Muscle layer of colon (tissue), 2 donors: ENCODE results near the gene CSNK1A1L.

Source experiments
- H3K27ac ChIP-seq: one replicate; pipeline ENCODE4 v1.7.0; 2013; ENCODE audit warnings: low read depth, mild to moderate bottlenecking, low read length, moderate library complexity
- H3K27me3 ChIP-seq, 2 donors: one replicate each; pipeline ENCODE4 v1.7.0; 2013; ENCODE audit warnings: low read length in 2 of 2, mild to moderate bottlenecking in 2 of 2; ENCODE audit not compliant: insufficient read depth in 2 of 2, control insufficient read depth in 1 of 2
- H3K36me3 ChIP-seq: one replicate; pipeline ENCODE4 v1.7.0; 2013; ENCODE audit warnings: mild to moderate bottlenecking, low read length; ENCODE audit not compliant: insufficient read depth
- H3K4me1 ChIP-seq: one replicate; pipeline ENCODE4 v1.7.0; 2013; ENCODE audit warnings: mild to moderate bottlenecking, low read length; ENCODE audit not compliant: insufficient read depth
- H3K4me3 ChIP-seq, 2 donors: one replicate each; pipeline ENCODE4 v1.7.0; 2013; ENCODE audit warnings: low read length in 2 of 2, low read depth in 1 of 2, mild to moderate bottlenecking in 1 of 2, moderate library complexity in 1 of 2
- H3K9ac ChIP-seq: one replicate; pipeline ENCODE4 v1.7.0; 2013; ENCODE audit warnings: low read length
- H3K9me3 ChIP-seq: one replicate; pipeline ENCODE4 v1.7.0; 2013; ENCODE audit warnings: mild to moderate bottlenecking, low read length
- donor health status: abdominal sarcoma.
- donor health status: Adenocarcinoma of cecum.

CSNK1A1L gene

GRCh38 chr13:37105251-37105714, at the start of gene CSNK1A1L:
CSNK1A1L (minus strand) TSS chr13:37105664; CDS start chr13:37105256, 408 bp downstream.
- H3K9ac ChIP-seq: no peak within 1 kb of the TSS
- H3K27ac ChIP-seq: no peak within 1 kb of the TSS
- H3K4me3 ChIP-seq: no peak within 1 kb of the TSS
- H3K9me3 ChIP-seq: no peaks in the 10 kb centered on the region
- H3K27me3 ChIP-seq: no peaks in the 10 kb centered on the region
- peaks cover 15% of the 10 kb centered on the region for H3K4me1 ChIP-seq
- no peaks in the 10 kb centered on the region for H3K36me3 ChIP-seq

GRCh38 chr13:37149380-37149779, 43.9 kb upstream of the CSNK1A1L start:
- no peak overlapping the region for H3K4me3 ChIP-seq
- H3K4me1 ChIP-seq: peaks cover 3% of the 10 kb centered on the region

GRCh38 chr13:37148501-37148900, 43.0 kb upstream of the CSNK1A1L start:
- no peaks in the 10 kb centered on the region for H3K27me3 ChIP-seq
- peaks cover 3% of the 10 kb centered on the region for H3K4me1 ChIP-seq
- no peaks in the 10 kb centered on the region for H3K36me3 ChIP-seq
- no peaks in the 10 kb centered on the region for H3K9me3 ChIP-seq
- no peak overlapping the region for H3K27ac ChIP-seq
- no peak overlapping the region for H3K9ac ChIP-seq
- no peak overlapping the region for H3K4me3 ChIP-seq

More at GRCh38 chr13:37149380-37149779, 43.9 kb upstream of the CSNK1A1L start:
- Histone ChIP-seq H3K9ac (no peak overlapping the region), H3K27me3 (no peaks in the 10 kb centered on the region), H3K27ac (no peak overlapping the region), H3K36me3 (no peaks in the 10 kb centered on the region), H3K9me3 (no peaks in the 10 kb centered on the region)

GRCh38 chr13:37144661-37145060, 39.2 kb upstream of the CSNK1A1L start:
- no peak overlapping the region for H3K9ac ChIP-seq
- no peaks in the 10 kb centered on the region for H3K36me3 ChIP-seq
- no peak overlapping the region for H3K27ac ChIP-seq
- no peaks in the 10 kb centered on the region for H3K9me3 ChIP-seq
- H3K27me3 ChIP-seq: no peaks in the 10 kb centered on the region
- no peak overlapping the region for H3K4me3 ChIP-seq
- peaks cover 3% of the 10 kb centered on the region for H3K4me1 ChIP-seq

- H3K4me3 ChIP-seq: no peak overlapping the region
- H3K27ac ChIP-seq: no peak overlapping the region
- H3K36me3 ChIP-seq: no peaks in the 10 kb centered on the region
- peaks cover 3% of the 10 kb centered on the region for H3K4me1 ChIP-seq
- H3K9me3 ChIP-seq: no peaks in the 10 kb centered on the region
- no peak overlapping the region for H3K9ac ChIP-seq
- H3K27me3 ChIP-seq: no peaks in the 10 kb centered on the region
Measured at GRCh38 chr13:37143911-37144310, 38.4 kb upstream of the CSNK1A1L start.

- H3K27ac ChIP-seq: no peak overlapping the region
- H3K4me3 ChIP-seq: no peak overlapping the region
- no peaks in the 10 kb centered on the region for H3K9me3 ChIP-seq
- H3K9ac ChIP-seq: no peak overlapping the region
- H3K4me1 ChIP-seq: peaks cover 3% of the 10 kb centered on the region
- no peaks in the 10 kb centered on the region for H3K27me3 ChIP-seq
- H3K36me3 ChIP-seq: no peaks in the 10 kb centered on the region
Measured at GRCh38 chr13:37142877-37143276, 37.4 kb upstream of the CSNK1A1L start.

GRCh38 chr13:37141011-37141410, 35.5 kb upstream of the CSNK1A1L start:
- H3K4me3 ChIP-seq: no peak overlapping the region
- no peaks in the 10 kb centered on the region for H3K27me3 ChIP-seq
- peaks cover 3% of the 10 kb centered on the region for H3K4me1 ChIP-seq
- no peak overlapping the region for H3K27ac ChIP-seq
- H3K36me3 ChIP-seq: no peaks in the 10 kb centered on the region
- H3K9ac ChIP-seq: no peak overlapping the region
- no peaks in the 10 kb centered on the region for H3K9me3 ChIP-seq

GRCh38 chr13:37139356-37139755, 33.9 kb upstream of the CSNK1A1L start:
- no peak overlapping the region for H3K27ac ChIP-seq
- no peak overlapping the region for H3K4me3 ChIP-seq
- no peaks in the 10 kb centered on the region for H3K4me1 ChIP-seq
- no peaks in the 10 kb centered on the region for H3K27me3 ChIP-seq
- H3K36me3 ChIP-seq: no peaks in the 10 kb centered on the region
- H3K9me3 ChIP-seq: no peaks in the 10 kb centered on the region
- no peak overlapping the region for H3K9ac ChIP-seq

- Histone ChIP-seq H3K9me3 (no peaks in the 10 kb centered on the region), H3K27ac (no peak overlapping the region), H3K27me3 (no peaks in the 10 kb centered on the region), H3K4me3 (no peak overlapping the region), H3K4me1 (no peaks in the 10 kb centered on the region), H3K9ac (no peak overlapping the region), H3K36me3 (no peaks in the 10 kb centered on the region)
Measured at GRCh38 chr13:37138926-37139325, 33.5 kb upstream of the CSNK1A1L start.

GRCh38 chr13:37138169-37138568, 32.7 kb upstream of the CSNK1A1L start:
- Histone ChIP-seq H3K9ac (no peak overlapping the region), H3K27me3 (no peaks in the 10 kb centered on the region), H3K9me3 (no peaks in the 10 kb centered on the region), H3K36me3 (no peaks in the 10 kb centered on the region), H3K4me3 (no peak overlapping the region), H3K4me1 (no peaks in the 10 kb centered on the region), H3K27ac (no peak overlapping the region)

GRCh38 chr13:37136633-37137032, 31.2 kb upstream of the CSNK1A1L start:
- H3K27ac ChIP-seq: no peak overlapping the region
- H3K4me3 ChIP-seq: no peak overlapping the region
- no peak overlapping the region for H3K9ac ChIP-seq
- H3K36me3 ChIP-seq: no peaks in the 10 kb centered on the region
- H3K9me3 ChIP-seq: no peaks in the 10 kb centered on the region
- no peaks in the 10 kb centered on the region for H3K27me3 ChIP-seq
- no peaks in the 10 kb centered on the region for H3K4me1 ChIP-seq

- Histone ChIP-seq H3K9me3 (no peaks in the 10 kb centered on the region), H3K4me3 (no peak overlapping the region), H3K27ac (no peak overlapping the region), H3K36me3 (no peaks in the 10 kb centered on the region), H3K27me3 (no peaks in the 10 kb centered on the region), H3K9ac (no peak overlapping the region), H3K4me1 (no peaks in the 10 kb centered on the region)
Measured at GRCh38 chr13:37136187-37136586, 30.7 kb upstream of the CSNK1A1L start.
